ENCODE measurements around the gene WDR43.

Gene WDR43, protein sequence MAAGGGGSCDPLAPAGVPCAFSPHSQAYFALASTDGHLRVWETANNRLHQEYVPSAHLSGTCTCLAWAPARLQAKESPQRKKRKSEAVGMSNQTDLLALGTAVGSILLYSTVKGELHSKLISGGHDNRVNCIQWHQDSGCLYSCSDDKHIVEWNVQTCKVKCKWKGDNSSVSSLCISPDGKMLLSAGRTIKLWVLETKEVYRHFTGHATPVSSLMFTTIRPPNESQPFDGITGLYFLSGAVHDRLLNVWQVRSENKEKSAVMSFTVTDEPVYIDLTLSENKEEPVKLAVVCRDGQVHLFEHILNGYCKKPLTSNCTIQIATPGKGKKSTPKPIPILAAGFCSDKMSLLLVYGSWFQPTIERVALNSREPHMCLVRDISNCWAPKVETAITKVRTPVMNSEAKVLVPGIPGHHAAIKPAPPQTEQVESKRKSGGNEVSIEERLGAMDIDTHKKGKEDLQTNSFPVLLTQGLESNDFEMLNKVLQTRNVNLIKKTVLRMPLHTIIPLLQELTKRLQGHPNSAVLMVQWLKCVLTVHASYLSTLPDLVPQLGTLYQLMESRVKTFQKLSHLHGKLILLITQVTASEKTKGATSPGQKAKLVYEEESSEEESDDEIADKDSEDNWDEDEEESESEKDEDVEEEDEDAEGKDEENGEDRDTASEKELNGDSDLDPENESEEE

GRCh38 chr2:28894470-28895188, at the start of gene WDR43:
Gene WDR43, plus strand, starts transcription at chr2:28894667. Its CDS starts 32 bp downstream, at chr2:28894699.
- peak; percentile 98 for DNase-seq

GRCh38 chr2:28855193-28855592, 39.3 kb upstream of the WDR43 start:
- no peak for DNase-seq

GRCh38 chr2:28855977-28856376, 38.5 kb upstream of the WDR43 start:
- DNase-seq = no peak

- DNase-seq = no peak
Measured at GRCh38 chr2:28868611-28869010, 25.9 kb upstream of the WDR43 start.

- peak; percentile 32 for DNase-seq
Measured at GRCh38 chr2:28869494-28870145, 24.8 kb upstream of the WDR43 start.

DNA sequence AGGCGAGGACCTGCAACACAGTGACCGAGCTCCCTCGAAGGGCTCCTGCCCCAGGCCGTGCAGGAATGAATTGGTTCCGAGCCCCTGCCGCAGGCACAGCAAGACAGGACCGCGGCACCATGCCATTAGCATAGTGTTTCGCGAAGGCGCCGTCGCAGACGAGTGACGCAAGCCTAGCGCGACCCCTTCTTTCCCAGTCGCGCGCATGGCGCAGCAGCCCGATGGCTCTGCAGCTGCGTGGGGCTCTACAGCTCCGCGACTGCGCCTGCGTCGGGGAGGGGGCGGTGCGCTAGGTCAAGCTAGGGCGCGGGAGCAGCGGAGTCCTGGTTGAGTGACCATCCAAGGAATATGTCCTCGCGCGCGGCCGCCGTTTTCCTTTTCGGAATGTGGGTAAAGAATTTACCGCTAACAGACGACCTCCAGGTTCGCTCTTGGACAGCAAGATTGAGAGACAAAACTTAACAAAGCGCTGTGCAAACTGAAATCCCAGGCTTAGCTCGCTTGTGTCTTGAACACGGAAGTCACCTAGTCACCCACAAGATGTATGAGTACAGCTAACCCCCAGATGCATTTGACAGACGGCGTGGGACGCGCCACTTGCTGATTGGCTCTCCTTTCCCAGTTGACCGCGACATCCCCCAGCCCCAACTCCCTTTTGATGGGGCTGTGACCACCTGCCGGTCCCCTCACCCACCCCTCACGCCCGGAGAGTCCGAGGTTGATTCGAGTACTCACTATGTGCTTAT, 24.1 kb upstream of the WDR43 start, which contains the start of gene TRMT61B:
Gene TRMT61B, minus strand, starts transcription at position 164 of the 746 bp plus-strand sequence. Its CDS starts 32 bp downstream, at position 132.
- DNase-seq = peak; percentile 95

DNA sequence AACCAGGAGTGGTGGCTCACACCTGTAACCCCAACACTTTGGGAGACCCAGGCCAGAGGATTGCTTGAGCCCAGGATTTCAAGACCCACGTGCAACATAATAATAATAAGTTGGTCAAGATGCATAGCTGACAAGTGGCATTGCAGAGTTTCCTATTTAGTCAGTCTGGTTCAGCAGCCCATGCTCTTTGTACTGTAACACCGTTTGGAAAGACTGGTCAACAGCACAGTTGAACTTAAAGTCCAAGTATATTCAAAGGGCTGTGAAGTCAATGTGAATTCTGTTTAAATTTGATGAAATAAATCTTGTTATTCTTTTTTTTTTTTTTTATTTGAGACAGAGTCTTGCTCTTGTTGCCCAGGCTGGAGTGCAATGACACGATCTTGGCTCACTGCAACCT, 22.8 kb upstream of the WDR43 start:
- no peak for DNase-seq

DNA sequence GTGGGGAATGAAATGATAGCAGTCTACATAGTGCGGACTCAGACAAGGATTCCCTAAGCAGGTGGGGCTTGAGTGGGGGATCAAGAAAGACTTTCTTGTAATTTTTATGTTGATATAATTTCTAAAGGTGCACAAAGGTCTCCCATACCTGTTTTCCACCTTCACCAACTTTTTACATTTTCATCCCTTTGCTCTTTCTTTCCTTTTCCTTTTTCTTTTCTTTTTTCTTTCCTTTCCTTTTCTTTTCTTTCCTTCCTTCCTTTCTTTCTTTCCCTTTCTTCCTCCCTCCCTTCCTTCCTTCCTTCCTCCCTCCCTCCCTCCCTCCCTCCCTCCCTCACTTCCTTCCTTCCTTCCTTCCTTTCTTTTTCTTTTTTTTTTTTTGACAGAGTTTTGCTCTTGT, 14.3 kb upstream of the WDR43 start:
- no peak for DNase-seq

- no peak for DNase-seq
Measured at GRCh38 chr2:28893488-28893887, 979 bp upstream of the WDR43 start.

GRCh38 chr2:28895189-28895893, 874 bp downstream of the WDR43 start:
- DNase-seq = peak; percentile 40

DNA sequence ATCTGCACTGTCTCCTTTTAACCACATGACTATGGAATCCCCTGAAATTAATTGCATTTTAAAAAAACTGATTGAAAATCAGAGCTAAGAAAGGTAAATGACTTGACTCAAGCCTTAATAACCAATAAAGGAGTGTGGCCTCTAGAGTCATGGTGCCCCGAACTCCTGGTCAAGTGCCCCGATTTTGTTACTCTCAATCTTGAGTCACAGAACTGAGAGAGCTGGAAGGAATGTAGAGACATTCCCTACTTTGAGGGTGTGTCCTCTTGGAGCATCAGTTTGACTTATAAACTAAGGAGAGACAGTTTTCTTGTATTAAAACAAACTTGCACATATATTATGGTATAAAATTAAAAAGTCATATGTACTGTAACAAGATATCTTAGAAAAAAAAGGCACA, 2.4 kb downstream of the WDR43 start:
- DNase-seq = no peak

GRCh38 chr2:28898048-28898447, 3.6 kb downstream of the WDR43 start:
- no peak for DNase-seq

DNA sequence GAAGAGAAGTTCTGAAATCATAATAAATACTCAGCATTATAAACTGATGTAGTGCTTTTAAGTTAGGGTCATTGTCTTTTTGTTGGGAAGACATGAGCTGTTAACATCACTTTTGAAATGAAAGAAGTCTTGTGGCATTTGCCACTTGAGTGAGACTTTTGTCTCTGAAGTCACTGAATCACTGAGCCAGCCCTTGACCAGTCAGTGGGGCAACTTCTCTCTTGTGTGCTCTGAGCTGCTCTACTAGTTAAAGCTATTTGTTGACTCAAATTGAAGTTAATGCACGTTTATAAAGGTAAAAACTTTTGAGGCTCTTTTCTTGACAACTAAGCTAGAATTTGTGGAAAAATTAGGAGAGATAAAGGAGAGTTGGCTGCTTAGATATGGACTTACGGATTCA, 6.7 kb downstream of the WDR43 start:
- no peak for DNase-seq

- DNase-seq = no peak
Measured at GRCh38 chr2:28901841-28902240, 7.4 kb downstream of the WDR43 start.

DNA sequence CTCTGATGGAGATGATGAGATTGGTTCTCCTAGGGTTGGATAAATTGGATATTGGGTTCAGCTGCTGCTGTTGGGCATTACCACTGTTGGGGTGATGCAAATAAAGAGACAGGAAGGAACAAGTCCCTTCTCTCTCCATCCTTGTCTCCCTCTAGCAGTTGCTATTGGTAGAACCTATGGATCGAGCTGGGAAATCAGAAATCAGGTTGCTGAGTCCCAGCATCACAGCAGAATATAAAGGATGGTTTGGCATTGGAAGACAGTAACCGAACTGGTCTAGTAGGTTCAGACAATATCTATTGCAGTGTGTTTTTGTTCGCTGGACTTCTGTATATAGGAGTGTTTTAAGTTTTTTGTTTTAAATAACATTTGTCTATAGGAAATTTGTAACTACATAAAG, 8.1 kb downstream of the WDR43 start:
- no peak for DNase-seq

- no peak for DNase-seq
Measured at GRCh38 chr2:28904295-28904694, 9.8 kb downstream of the WDR43 start.

DNA sequence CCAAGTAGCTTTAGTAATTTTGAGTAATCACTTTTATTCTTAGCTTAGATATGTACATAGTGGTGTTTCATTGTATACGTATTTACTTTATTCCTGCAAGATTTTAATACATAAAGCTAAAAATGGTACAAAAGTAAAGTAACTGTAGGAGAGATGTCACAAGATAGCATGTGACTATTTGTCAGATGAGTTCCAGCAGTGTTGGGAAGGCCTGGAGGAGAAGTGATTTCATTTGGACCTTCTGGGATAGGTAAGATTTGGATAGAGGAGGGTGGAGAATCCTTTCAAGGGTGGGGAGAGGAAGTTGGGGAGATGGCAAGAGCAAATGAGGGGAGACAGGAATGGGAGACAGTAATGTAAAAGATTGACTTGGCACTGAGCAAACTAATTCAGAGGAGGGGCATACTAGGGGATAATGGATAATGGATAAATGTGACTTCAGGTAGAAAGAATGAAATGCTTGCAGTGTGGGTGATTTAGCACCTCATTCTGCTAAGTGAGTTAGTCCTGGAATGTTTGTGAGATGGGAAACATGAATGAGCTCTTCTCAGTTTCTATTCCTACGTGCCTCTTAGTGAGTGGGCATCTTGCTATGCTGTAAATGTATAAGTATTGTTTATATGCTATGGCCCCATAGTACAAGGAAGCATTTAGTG, 10.5 kb downstream of the WDR43 start:
- no peak for DNase-seq

DNA sequence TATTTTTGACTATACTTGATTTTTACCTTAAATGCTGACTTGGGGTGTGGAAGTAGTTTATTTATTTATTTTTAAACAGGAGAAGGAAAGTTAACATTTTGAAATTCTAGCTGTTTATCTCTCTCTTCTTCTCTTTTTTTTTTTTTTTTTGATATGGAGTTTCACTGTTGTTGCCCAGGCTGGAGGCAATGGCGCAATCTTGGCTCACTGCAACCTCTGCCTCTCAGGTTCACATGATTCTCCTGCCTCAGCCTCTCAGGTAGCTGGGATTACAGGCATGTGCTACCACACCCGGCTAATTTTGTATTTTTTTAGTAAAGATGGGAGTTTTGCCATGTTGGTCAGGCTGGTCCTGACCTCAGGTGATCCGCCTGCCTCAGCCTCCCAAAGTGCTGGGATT, 11.1 kb downstream of the WDR43 start:
- DNase-seq = no peak

GRCh38 chr2:28906376-28906775, 11.9 kb downstream of the WDR43 start:
- DNase-seq = no peak

DNA sequence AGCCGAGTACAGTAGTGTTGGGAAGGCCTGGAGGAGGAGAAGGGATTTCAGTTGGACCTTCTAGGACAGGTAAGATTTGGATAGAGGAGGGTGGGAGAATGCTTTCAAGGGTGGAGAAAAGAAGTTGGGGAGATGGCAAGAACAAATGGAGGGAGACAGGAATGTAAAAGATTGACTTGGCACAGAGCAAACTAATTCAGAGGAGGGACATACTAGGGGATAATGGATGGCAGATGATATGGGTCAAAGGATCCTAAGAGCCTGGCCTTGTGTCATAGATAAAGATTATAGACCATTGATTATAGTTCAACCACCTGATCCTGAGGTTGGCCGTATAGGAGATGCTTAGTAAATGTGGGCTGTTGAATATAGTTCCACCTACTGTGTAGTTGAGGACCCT, 12.4 kb downstream of the WDR43 start:
- no peak for DNase-seq

DNA sequence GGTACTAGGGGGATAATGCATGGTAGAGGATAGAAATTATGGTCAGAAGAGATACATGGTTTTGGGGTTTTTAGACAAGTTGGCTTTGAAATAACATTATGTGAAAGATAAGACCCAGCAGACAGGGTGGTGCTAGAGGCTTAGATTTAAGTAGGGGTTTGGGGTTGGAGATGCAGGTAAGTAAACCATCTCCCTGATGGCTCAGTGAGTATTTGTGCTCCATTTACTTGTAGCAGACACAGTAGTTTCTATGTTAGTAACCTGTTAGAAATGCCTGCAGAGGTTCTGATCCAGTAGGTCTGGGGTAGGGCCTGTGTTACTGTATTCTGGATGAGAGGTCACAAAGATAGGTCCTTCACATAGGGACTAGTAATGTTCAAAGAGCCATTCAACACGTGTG, 13.7 kb downstream of the WDR43 start:
- no peak for DNase-seq

All from CD4-positive, alpha-beta T cell treated with Interleukin-21 for 1 hour (primary cell).